IPS-11a (cell line): ENCODE measurements around the gene RASSF7.

Experiments used
- H3K4me3 ChIP-seq: one replicate; pipeline ENCODE4 v1.5.1; 2013; ENCODE audit warnings: low read depth, low read length, control low read depth

The RASSF7 gene

DNA sequence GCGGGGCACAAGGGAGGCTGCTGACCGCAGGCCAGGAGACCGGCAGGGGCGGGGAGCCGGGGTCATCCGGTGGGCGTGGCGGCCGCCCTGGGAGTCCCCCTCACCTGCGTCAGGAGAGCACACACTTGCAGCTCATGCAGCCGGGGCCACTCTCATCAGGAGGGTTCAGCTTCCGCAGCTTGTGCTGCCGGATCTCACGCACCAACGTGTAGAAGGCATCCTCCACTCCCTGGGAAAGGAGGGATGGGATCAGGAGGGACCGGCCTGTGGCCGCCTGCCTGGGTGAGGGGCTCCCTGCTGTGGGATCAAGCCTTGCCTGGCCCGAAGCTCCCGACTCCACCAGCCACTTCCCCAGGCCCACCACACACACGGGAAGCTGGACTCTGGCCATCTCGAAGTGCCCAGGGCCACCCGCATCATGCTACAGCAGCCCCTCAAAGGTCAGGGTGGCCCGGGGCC is 28.2 kb upstream of the RASSF7 start:
- no peak overlapping the region for H3K4me3 ChIP-seq

DNA sequence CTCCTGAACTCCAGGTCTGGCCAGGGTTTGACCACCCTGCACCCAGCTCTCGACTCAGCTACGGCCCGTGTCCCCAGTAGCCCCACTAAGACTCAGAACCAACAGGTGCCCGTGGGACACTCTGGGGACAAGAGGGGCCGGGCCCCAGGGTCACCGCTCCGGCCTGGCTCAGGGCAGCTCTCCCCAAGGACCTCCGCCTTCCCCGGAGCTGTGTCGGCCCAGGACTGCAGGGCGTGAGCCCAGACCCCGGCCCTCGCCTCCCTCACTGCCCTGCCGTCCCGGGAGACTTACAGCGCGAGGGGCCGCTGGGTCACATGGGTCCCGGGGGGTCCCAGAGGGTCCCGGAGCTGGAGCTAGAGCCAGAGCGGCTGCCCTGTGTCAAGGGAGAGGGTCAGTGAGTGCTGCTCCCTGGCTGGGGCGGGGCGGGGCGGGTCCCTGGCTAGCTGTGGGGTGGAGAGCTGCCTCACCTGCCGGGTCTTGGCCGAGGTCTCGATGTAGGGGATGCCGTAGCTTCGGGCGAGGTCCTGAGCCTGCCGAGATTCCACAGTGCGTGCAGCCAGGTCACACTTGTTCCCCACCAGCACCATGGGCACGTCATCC is 27.7 kb upstream of the RASSF7 start:
- H3K4me3 ChIP-seq = no peak overlapping the region

DNA sequence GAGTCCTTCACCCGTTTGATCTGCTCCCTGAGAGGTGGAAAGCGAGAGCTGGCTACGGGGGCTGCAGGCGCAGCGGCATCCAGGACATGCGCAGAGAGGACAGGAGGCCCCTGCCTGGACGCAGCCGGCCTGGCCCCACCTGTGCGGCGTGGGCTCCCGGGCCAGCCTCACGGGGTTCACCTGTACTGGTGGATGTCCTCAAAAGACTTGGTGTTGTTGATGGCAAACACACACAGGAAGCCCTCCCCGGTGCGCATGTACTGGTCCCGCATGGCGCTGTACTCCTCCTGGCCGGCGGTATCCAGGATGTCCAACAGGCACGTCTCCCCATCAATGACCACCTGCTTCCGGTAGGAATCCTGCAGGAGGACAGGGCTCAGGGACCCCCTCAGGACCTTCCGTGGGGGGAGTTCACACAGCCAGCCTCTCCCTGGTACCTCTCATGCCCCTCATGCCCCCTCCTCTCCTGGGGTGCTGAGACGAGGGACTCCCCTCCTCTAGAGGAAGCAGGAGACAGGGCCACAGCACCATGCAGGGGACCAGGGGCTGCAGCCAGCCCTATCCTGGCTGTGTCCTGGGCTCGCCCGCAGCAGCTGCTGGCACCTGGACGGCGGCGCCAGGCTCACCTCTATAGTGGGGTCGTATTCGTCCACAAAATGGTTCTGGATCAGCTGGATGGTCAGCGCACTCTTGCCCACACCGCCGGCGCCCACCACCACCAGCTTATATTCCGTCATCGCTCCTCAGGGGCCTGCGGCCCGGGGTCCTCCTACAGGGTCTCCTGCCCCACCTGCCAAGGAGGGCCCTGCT is 27.0 kb upstream of the RASSF7 start:
- no peak overlapping the region for H3K4me3 ChIP-seq

DNA sequence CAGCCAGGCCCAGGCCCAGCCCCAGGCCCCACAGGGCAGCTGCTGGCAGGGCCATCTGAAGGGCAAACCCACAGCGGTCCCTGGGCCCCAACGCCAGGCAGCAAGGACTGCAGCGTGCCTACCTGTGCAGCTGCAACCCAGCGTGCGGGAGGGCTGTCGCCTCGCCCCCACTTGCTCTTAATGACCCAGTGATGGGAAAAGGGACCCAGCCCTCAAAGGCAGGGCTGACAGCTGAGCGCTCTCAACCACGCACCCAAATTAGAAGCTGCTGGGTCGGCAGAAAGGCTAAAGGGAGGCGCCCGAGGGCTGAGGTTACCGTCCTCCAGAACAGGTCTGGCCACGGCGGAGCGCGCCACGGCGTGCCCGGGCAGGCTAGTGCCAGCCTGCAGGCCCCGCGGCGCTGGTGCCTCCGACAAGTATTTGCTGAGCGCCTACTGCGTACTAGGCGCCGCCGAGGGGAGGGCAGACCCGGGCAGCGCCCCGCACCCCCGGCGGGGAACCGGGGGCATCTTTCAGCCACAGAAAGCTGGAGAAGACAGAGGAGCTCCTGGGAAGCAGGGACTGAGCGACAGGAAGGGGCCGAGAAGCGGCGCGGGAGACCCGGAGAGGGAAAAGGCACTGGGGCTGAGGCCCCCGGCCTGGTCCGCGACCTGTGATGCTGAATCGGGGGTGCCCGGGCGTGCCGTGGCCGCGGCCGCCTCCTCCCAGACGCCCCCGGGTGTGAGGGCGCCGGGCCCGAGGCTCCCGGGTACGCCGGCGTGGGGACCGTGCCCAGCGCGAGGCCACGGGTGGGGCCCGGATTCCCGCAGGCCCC is 26.2 kb upstream of the RASSF7 start:
- peak overlapping the region; percentile 67 for H3K4me3 ChIP-seq

DNA sequence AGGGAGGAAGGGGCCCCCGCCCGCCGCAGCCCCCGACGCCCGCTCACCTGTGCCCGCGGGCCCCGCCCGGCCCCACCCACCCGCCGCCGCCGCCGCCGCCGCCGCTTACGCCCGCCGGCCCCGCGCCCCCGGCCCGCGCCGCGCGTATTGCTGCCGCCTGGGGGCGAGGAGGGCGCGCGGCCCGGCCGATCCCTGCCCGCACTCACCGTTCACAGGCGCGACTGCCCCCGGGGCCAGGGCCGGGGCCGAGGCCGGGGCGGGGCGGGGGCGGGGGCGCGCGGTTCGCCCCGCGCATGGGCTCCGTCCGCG is 25.6 kb upstream of the RASSF7 start:
- H3K4me3 ChIP-seq = peak overlapping the region; percentile 67

DNA sequence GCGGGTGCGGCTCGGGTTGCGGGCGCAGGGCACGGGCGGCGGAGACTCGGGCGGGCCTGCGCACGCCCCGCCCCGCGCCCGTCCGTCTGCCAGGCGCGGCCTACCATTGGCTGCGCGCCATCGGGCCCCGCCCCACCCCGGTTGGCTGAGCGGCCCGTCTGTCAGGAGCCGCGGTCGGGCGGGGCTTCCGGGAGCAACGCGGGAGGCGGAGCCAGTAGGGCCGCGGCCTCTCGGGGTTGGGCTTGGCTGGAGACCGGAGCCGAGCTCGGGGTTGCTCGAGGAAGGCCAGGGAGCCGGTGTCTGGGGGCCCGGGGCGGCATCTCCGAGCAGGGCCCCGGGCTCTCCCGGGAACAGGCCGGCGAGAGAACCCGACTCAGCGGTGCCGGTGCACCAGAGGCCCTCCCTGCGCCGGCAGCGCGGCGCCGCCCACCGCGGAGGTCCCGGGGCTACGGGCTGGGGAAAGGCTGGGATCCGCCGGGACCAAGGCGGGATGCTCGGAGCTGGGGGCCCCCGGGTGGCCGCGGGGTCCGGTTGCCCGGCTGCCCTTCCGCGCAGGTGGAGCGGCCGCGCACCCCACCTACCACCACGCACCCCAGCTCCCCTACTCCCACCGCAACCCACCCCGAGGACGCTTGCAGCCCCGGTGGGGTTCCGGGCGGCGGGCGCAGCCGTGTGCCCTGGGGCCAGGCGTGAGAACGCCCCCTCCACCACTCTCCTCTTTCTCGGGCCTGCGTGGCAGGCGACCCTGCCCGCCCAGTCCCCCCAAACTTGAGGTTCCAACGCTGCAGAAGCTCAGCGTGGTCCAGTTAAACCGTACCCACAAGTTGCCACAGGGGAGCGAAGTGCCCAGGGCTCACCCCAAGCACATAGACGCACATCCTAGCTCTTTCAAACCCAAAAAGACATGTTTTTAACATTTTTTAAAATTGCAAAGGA is 25.0 kb upstream of the RASSF7 start, which contains the start of gene HRAS:
Gene HRAS (minus strand): TSS at position 58 of the 936 bp plus-strand sequence.
- peak within 1 kb of the TSS; percentile 67 for H3K4me3 ChIP-seq

DNA sequence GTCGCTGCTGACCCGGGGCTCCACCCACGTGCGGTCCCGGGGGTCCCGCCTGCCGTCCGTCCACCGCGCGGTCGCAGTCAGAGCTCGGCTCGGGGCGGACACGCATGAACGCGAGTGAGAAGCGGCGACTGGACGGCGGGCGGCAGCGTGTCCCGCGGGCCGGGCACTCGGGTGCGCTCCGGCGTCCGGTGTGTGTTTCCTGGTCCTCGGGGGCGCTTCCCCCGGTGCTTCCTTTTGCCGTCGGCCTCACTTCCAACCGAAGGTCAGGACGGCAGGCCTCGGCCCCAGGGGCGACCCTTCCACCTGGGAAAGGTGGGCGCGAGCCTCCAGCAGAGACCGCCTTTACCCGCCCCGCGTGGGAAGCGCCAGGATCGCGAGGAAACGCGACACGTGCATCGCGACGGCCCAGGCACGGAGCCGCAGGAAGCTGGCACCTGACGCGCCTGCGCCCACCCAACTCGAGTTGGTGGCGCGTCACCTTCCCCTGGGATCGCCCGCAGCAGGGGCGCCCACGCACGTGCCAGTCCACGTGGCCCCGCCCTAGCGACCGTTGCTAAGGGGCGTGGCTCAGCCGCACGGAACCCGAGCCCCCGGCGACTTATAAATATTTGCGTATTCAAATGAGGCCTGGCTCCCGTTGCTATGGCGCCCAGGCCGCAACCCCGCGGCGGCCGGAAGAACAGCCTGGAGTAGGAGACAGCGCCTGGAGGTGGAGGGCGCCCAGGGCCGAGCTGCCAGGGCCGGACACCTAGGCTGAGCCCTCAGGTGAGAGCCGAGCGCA is 23.7 kb upstream of the RASSF7 start, which contains the start of gene LRRC56:
Gene LRRC56 (plus strand): TSS at position 687 of the 781 bp plus-strand sequence. CDS start 3,158 bp downstream, outside the sequence.
- peak within 1 kb of the TSS; percentile 27 for H3K4me3 ChIP-seq

DNA sequence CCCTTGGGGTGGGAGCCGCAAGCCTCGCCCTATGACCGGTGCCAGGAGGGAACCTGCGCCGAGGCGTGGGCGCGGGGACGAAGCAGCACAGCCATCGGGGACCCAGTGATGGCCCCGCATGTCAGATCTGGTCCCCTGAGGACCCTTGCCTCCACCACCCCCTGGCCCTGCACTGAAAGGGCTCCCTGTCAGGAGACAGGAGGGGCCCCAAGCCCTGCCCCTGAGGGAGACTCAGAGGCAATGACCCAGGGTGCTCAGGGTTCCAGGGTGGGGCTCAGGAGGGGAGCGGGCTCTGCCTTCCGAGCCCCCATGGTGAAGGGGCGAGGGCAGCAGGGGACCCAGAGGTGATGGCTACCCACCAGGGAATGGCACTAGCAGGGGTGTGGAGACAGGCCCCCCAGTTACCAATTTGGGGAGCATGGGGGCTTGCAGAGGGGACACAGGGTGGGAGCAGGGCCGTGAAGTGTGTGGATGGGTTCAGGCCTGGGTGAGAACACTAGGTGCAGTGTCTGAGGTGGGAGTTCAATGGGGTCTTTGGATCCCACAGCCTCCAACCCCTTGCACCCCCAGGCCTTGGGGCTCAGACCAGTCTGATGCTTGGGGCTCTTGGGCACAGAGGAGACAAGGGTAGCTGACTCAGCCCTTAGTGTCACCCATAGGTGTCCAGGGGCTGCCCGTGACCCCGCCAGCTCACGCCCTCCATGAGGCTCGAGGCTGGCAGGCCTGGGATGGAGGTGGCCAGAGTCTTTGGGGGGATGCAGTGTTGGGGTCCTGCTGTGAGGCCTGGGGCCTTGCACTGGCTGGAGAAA is 22.9 kb upstream of the RASSF7 start:
- peak overlapping the region; percentile 14 for H3K4me3 ChIP-seq

DNA sequence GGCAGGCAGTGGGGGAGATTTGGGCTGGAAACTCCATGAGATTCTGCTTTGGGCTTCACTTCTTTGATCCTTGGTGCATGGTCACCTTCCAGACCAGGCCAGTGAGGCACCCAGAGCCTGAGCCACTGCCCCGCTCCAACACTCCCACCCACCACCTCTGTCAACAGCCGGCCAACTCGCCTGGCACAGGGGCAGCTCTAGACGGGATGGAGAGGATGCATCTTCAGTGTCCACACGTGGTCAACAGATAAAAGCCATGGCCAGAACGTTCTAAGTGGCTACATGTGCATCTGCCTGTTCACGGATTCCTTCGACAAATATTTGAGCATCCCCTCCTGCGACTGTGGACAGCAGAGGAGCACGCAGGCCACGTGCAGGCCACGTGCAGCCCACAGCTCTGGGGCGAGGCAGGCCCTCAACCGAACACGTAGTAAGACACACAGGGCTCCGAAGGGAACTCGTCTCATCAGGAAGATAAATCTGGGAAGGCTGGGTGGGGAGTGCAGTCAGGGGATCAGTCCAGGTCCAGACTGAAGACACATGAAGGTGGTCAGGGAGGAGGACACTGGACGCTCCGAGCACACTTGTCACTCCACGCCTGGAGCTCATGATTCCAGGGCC is 22.2 kb upstream of the RASSF7 start:
- H3K4me3 ChIP-seq = no peak overlapping the region

DNA sequence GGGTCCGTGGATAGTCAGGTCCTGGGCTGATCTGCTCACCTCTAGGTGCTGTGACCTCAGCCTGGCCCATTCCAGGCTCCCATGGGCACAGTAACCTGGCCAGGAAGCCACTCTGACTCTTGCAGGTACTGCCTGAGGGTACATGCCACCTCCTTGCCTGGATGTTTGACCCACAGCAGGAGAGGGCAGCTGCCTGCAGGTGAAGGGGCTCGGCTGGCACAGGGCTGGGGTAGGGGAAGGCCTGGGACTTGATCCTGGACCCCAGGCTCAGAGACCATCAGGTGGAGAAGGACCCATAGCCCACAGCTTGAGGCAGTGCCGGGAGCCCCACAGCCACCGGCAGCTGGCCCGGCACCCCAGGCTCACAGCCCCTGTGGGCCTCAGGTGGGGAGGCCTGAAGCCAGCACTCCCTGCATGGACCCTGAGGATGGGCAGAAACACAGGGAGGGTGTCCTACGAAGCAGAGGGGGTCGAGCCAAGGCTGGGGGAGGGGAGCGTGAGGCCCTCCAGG is 20.7 kb upstream of the RASSF7 start:
- H3K4me3 ChIP-seq = no peak overlapping the region

DNA sequence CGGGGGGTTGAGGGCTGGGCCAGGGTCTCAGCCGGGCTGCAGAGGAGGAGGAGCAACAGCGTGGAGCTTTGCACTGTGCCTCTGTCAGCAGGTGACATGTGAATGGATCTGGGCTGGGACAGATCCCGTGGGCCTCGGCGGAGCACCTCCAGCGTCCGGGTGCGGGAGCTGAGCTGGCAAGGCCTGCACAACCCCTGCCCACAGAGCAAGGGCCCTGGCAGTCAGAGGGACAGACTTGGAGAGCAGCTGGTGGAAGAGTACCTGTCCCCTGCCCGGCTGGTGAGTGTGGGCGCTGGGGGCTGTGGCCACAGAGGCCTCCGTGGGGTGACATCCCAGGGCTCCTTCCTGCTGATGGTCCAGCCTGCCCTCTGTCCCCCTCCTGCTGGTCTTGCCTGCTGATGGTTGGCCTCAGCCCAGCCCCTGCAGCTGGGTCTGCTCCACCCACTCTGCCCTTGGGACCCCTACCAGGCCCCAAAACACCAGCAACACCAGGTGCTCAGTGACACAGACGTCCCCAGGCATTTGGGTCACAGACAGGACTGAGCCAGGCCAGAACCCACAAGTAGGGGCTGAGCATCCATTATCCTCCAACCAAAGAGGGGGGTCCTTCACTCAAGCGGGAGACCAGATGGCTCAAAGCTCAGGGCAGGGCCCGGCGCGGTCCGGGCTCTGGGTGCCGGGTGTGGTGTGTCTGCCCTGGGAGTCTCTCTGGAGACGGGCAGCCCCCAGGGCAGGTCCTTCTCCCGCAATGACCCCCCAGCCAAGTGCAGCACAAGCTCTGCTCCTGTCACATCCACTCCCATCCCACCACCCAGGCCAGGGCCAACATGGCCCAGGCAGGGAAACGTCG is 20.0 kb upstream of the RASSF7 start:
- H3K4me3 ChIP-seq = no peak overlapping the region

DNA sequence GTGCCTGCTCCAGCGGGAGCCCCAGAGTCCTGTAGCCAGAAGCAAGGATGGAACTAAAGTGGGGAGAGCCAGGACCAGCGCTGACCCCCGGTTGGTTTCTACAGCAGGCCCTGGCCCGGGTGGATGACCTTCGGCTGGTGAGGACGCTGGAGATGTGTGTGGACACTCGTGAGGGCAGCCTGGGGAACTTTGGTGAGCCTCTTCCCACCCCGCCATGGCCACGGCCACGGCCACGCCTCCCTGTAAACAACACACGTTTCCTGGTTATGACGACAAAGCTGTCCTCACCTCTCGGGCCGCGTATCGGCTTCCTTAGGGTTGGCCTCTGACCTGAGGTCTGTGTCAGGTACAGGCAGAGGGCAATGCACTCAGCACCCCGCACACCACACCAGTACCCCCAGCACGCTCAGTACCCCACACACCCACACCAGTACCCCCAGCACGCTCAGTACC is 19.3 kb upstream of the RASSF7 start:
- H3K4me3 ChIP-seq = no peak overlapping the region

DNA sequence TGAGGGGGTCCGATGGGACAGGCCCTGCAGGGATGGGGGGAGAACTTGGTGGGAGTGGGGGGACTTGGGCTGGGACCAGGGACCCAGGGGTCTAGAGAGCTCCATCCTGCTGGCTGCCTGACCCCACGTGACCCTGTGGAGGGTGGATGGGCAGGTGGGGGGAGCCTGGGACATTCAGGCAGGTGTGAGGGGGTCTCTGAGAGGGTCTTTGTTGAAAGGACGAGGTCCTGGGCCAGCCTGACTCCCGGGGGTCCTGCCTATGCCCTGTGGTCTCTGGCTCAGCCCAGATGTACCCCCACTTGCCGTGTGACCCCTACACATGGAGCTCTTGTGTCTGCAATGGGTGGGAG is 16.0 kb upstream of the RASSF7 start:
- H3K4me3 ChIP-seq = no peak overlapping the region

DNA sequence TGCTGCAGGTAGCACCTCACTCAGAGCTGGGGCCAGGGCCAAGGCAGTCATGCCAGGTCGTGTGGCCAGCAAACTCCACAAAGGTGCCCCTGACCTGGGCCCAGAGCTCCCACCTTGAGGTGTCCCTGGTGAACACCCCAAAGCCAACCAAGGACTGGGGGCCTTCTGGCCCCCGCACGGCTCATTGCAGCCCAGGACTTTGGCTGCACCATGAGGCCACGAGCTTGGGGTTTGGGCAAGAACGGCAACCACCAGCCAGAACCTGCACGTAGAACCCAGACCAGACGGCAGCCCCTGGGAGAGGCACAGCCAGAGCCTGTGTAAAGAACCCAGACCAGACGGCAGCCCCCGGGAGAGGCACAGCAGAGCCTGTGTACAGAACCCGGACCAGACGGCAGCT is 15.6 kb upstream of the RASSF7 start:
- no peak overlapping the region for H3K4me3 ChIP-seq

DNA sequence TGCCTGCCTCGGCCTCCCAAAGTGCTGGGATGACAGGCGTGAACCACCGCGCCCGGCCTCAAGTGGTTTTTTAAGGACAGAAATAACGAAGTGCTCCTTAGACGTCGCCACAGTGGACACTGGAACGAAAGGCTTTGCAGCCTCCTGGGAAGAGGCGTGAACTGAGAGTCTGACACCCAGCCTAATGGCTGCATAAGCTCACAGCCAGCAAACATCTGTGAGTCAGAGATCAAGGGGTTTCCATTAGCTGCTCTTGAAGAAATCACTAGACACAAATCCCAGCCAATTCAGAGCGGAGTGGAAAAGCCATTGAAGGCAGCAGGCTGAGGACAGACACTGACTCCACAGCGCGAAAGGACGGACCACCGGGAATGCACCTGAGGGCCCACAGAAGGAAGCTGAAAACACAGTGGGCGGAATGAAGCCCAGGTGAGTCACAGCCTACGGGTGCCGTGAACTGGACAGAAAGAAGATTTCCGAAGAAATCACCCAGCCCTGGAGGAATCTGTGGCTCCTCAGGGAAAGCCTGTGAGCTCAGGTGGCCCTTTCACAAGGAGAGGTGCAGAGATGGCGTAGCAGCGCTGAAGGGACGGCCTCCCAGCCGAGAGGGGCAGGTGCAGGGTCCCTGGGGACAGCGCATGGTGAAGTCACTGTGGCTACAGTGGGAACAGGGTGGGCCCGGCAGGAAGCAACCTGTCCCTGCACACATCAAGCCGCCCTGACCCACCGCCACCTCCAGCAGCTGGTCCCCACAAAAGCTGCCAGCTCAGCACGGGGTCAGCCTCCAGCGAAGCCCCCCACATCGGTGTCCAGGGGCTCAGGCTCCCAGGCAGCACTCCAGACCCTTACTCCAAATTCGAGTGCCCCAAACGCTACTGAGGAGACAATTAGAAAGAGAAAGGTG is 11.8 kb upstream of the RASSF7 start:
- H3K4me3 ChIP-seq = no peak overlapping the region

DNA sequence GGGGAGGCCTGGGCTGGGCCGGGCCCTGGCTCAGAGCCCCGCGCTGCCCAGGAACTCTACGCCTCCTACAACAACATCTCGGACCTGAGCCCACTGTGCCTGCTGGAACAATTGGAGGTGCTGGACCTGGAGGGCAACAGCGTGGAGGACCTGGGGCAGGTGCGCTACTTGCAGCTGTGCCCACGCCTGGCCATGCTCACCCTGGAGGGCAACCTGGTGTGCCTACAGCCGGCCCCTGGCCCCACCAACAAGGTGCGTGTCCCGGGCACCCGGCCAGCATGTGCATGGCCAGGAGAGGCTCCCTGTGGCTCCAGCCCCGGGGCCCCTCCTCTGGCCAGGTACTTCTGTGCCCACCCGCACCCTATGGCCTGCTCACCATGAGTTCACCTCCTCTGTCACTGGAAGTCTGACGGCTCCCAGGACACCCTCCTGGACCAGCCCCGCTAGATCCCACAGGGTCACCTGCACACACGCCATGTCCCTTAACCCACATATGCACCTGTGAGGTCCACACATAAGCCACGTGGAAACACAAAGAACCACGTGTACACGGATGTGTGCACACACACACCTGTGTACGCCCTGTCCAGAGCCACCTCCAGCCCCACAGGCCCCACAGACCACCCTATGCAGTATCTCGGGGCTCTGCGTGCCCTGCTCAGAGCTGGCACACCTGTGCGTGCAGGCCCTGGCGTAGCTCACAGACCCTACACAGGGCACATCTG is 10.6 kb upstream of the RASSF7 start:
- no peak overlapping the region for H3K4me3 ChIP-seq
